ENCODE results near the gene GLA.

GLA gene

GRCh38 chrX:101388604-101389003 lies 19.1 kb downstream of the GLA start:
- no peak for DNase-seq (ENCODE audit: insufficient read length, low spot score)

GRCh38 chrX:101386542-101386885 lies 21.2 kb downstream of the GLA start:
- FAIRE-seq (no peak), DNase-seq (ENCODE audit: insufficient read length, low spot score) (no peak)
- no peak for TF ChIP-seq TAF1 (IDR thresholded peaks at IDR 0.05; ENCODE audit: low read depth, low read length)
- TF ChIP-seq SPI1 (IDR thresholded peaks at IDR 0.05; ENCODE audit: low read depth, low read length), result no peak
- no peak for TF ChIP-seq POLR2A (IDR thresholded peaks at IDR 0.05; ENCODE audit: low read depth, low read length)
- TF ChIP-seq POU2F2 (IDR thresholded peaks at IDR 0.05; ENCODE audit: low read depth, low read length), result no peak
- TF ChIP-seq PAX5 (IDR thresholded peaks at IDR 0.05; ENCODE audit: insufficient read depth, low read length, severe bottlenecking), result no peak
- TF ChIP-seq POLR2AphosphoS5 (IDR thresholded peaks at IDR 0.05; ENCODE audit: low read depth, low read length), result no peak

More at GRCh38 chrX:101388604-101389003, 19.1 kb downstream of the GLA start:
- TF ChIP-seq POLR2A (IDR thresholded peaks at IDR 0.05; ENCODE audit: low read depth, low read length), result no peak
- no peak for TF ChIP-seq PAX5 (IDR thresholded peaks at IDR 0.05; ENCODE audit: insufficient read depth, low read length, severe bottlenecking)
- no peak for TF ChIP-seq POLR2AphosphoS5 (IDR thresholded peaks at IDR 0.05; ENCODE audit: low read depth, low read length)
- no peak for TF ChIP-seq TAF1 (IDR thresholded peaks at IDR 0.05; ENCODE audit: low read depth, low read length)
- TF ChIP-seq SPI1 (IDR thresholded peaks at IDR 0.05; ENCODE audit: low read depth, low read length), result no peak
- TF ChIP-seq POU2F2 (IDR thresholded peaks at IDR 0.05; ENCODE audit: low read depth, low read length), result no peak
- no peak for FAIRE-seq

GRCh38 chrX:101385795-101386541 lies 21.8 kb downstream of the GLA start, which contains the start of gene BTK:
Gene BTK, minus strand, starts transcription at chrX:101386191. Its CDS starts 10,907 bp downstream, at chrX:101375284.
- no peak for DNase-seq (ENCODE audit: insufficient read length, low spot score)
- peak; percentile 99 for FAIRE-seq
- TF ChIP-seq SPI1 (IDR thresholded peaks at IDR 0.05; ENCODE audit: low read depth, low read length), result peak; percentile 96
- peak; percentile 80 for TF ChIP-seq POLR2A (IDR thresholded peaks at IDR 0.05; ENCODE audit: low read depth, low read length)
- TF ChIP-seq TAF1 (IDR thresholded peaks at IDR 0.05; ENCODE audit: low read depth, low read length), result peak; percentile 63; the same call in 1 of the 2 replicates
- peak; percentile 65; the same call in 1 of the 2 replicates for TF ChIP-seq POLR2AphosphoS5 (IDR thresholded peaks at IDR 0.05; ENCODE audit: low read depth, low read length)
- no peak for TF ChIP-seq PAX5 (IDR thresholded peaks at IDR 0.05; ENCODE audit: insufficient read depth, low read length, severe bottlenecking)
- peak; percentile 21; the same call in 1 of the 2 replicates for TF ChIP-seq POU2F2 (IDR thresholded peaks at IDR 0.05; ENCODE audit: low read depth, low read length)

- DNase-seq (ENCODE audit: insufficient read length, low spot score), result no peak
- no peak for FAIRE-seq
These were observed 22.6 kb downstream of the GLA start for GRCh38 chrX:101385026-101385684.

GRCh38 chrX:101383679-101384205 lies 24.0 kb downstream of the GLA start:
- TF ChIP-seq POLR2AphosphoS5 (IDR thresholded peaks at IDR 0.05; ENCODE audit: low read depth, low read length) (no peak), SPI1 (IDR thresholded peaks at IDR 0.05; ENCODE audit: low read depth, low read length) (no peak), POU2F2 (IDR thresholded peaks at IDR 0.05; ENCODE audit: low read depth, low read length) (peak; percentile 88)
- FAIRE-seq (peak; percentile 94), DNase-seq (ENCODE audit: insufficient read length, low spot score) (no peak)

More at GRCh38 chrX:101385026-101385684, 22.6 kb downstream of the GLA start:
- TF ChIP-seq POU2F2 (IDR thresholded peaks at IDR 0.05; ENCODE audit: low read depth, low read length), result no peak
- no peak for TF ChIP-seq POLR2AphosphoS5 (IDR thresholded peaks at IDR 0.05; ENCODE audit: low read depth, low read length)
- no peak for TF ChIP-seq SPI1 (IDR thresholded peaks at IDR 0.05; ENCODE audit: low read depth, low read length)
- no peak for TF ChIP-seq TAF1 (IDR thresholded peaks at IDR 0.05; ENCODE audit: low read depth, low read length)
- TF ChIP-seq PAX5 (IDR thresholded peaks at IDR 0.05; ENCODE audit: insufficient read depth, low read length, severe bottlenecking), result no peak
- no peak for TF ChIP-seq POLR2A (IDR thresholded peaks at IDR 0.05; ENCODE audit: low read depth, low read length)

- TF ChIP-seq POLR2AphosphoS5 (IDR thresholded peaks at IDR 0.05; ENCODE audit: low read depth, low read length), result no peak
- TF ChIP-seq POLR2A (IDR thresholded peaks at IDR 0.05; ENCODE audit: low read depth, low read length), result no peak
- TF ChIP-seq SPI1 (IDR thresholded peaks at IDR 0.05; ENCODE audit: low read depth, low read length), result 0 out of 2 replicates have a peak, but pooled peaks have one; percentile 3
- TF ChIP-seq TAF1 (IDR thresholded peaks at IDR 0.05; ENCODE audit: low read depth, low read length), result no peak
- TF ChIP-seq PAX5 (IDR thresholded peaks at IDR 0.05; ENCODE audit: insufficient read depth, low read length, severe bottlenecking), result no peak
- TF ChIP-seq POU2F2 (IDR thresholded peaks at IDR 0.05; ENCODE audit: low read depth, low read length), result no peak
- DNase-seq (ENCODE audit: insufficient read length, low spot score) (no peak), FAIRE-seq (peak; percentile 82)
These were observed 30.2 kb downstream of the GLA start for GRCh38 chrX:101377547-101377946.

GRCh38 chrX:101370888-101371504 lies 36.7 kb downstream of the GLA start:
- FAIRE-seq (peak; percentile 92), DNase-seq (ENCODE audit: insufficient read length, low spot score) (no peak)

GRCh38 chrX:101369687-101370086 lies 38.0 kb downstream of the GLA start:
- FAIRE-seq, result no peak
- TF ChIP-seq POU2F2 (IDR thresholded peaks at IDR 0.05; ENCODE audit: low read depth, low read length), result no peak
- no peak for TF ChIP-seq PAX5 (IDR thresholded peaks at IDR 0.05; ENCODE audit: insufficient read depth, low read length, severe bottlenecking)
- no peak for TF ChIP-seq TAF1 (IDR thresholded peaks at IDR 0.05; ENCODE audit: low read depth, low read length)
- no peak for TF ChIP-seq POLR2A (IDR thresholded peaks at IDR 0.05; ENCODE audit: low read depth, low read length)
- no peak for TF ChIP-seq SPI1 (IDR thresholded peaks at IDR 0.05; ENCODE audit: low read depth, low read length)
- TF ChIP-seq POLR2AphosphoS5 (IDR thresholded peaks at IDR 0.05; ENCODE audit: low read depth, low read length), result no peak
- no peak for DNase-seq (ENCODE audit: insufficient read length, low spot score)

More at GRCh38 chrX:101370888-101371504, 36.7 kb downstream of the GLA start:
- TF ChIP-seq PAX5 (IDR thresholded peaks at IDR 0.05; ENCODE audit: insufficient read depth, low read length, severe bottlenecking), result no peak
- peak; percentile 75 for TF ChIP-seq SPI1 (IDR thresholded peaks at IDR 0.05; ENCODE audit: low read depth, low read length)

GRCh38 chrX:101368800-101369199 lies 38.9 kb downstream of the GLA start:
- no peak for TF ChIP-seq POLR2A (IDR thresholded peaks at IDR 0.05; ENCODE audit: low read depth, low read length)
- TF ChIP-seq TAF1 (IDR thresholded peaks at IDR 0.05; ENCODE audit: low read depth, low read length), result no peak
- TF ChIP-seq PAX5 (IDR thresholded peaks at IDR 0.05; ENCODE audit: insufficient read depth, low read length, severe bottlenecking), result no peak
- no peak for TF ChIP-seq POLR2AphosphoS5 (IDR thresholded peaks at IDR 0.05; ENCODE audit: low read depth, low read length)
- no peak for TF ChIP-seq SPI1 (IDR thresholded peaks at IDR 0.05; ENCODE audit: low read depth, low read length)
- TF ChIP-seq POU2F2 (IDR thresholded peaks at IDR 0.05; ENCODE audit: low read depth, low read length), result no peak
- no peak for DNase-seq (ENCODE audit: insufficient read length, low spot score)
- FAIRE-seq, result no peak
